ENCODE results near the gene ZFPL1. TPM values are rescaled to one million over a fixed set of nuclear protein-coding genes. Genes with fewer than 3 reads are reported as not detected.

Gene ZFPL1
- total RNA-seq, 4 donors from 2014 or later, result 24.0 to 52.2 (median 32.2) TPM

GRCh38 chr11:65121865-65122696 is 38.1 kb downstream of the ZFPL1 start, which contains the start of the genes FAU and MRPL49:
Gene FAU (minus strand): TSS chr11:65122134. CDS start chr11:65121813, 321 bp downstream.
Gene MRPL49 (plus strand): TSS chr11:65122321. CDS start chr11:65122347, 26 bp downstream.
- peak; percentile 95 for DNase-seq
- intact Hi-C loops (cut with DNase I), result loop anchor here (10.0 kb wide), 1 partner anchor 53 kb away; the partner anchor contains the start of gene SPDYC
- H3K36me3 ChIP-seq, result peaks cover 19 to 70% (median 40%) of the 10 kb centered on the region in 3 donors
- WGBS, 2 donors, result 0 to 1% methylated on average over 7 to 32 of the region's 64 CpGs
- H3K4me1 ChIP-seq, result peaks cover 10 to 62% (median 18%) of the 10 kb centered on the region in 3 donors
- H3K27ac ChIP-seq, result peak within 1 kb of the TSS; percentile 96 to 98 (median 97)
- H3K4me3 ChIP-seq, result peak within 1 kb of the TSS; percentile 68 to 90 (median 84)
- H3K27me3 ChIP-seq, result no peaks in the 10 kb centered on the region
- no peaks in the 10 kb centered on the region for H3K9me3 ChIP-seq
- TF ChIP-seq, protein P1, sequence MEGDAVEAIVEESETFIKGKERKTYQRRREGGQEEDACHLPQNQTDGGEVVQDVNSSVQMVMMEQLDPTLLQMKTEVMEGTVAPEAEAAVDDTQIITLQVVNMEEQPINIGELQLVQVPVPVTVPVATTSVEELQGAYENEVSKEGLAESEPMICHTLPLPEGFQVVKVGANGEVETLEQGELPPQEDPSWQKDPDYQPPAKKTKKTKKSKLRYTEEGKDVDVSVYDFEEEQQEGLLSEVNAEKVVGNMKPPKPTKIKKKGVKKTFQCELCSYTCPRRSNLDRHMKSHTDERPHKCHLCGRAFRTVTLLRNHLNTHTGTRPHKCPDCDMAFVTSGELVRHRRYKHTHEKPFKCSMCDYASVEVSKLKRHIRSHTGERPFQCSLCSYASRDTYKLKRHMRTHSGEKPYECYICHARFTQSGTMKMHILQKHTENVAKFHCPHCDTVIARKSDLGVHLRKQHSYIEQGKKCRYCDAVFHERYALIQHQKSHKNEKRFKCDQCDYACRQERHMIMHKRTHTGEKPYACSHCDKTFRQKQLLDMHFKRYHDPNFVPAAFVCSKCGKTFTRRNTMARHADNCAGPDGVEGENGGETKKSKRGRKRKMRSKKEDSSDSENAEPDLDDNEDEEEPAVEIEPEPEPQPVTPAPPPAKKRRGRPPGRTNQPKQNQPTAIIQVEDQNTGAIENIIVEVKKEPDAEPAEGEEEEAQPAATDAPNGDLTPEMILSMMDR (IDR thresholded peaks at IDR 0.05), result peak in 2 of 6 experiments; percentile 9 to 54
- TF ChIP-seq POLR2A (IDR thresholded peaks at IDR 0.05), result peak in 3 of 4 donors; percentile 88 to 94 (median 89)

DNA sequence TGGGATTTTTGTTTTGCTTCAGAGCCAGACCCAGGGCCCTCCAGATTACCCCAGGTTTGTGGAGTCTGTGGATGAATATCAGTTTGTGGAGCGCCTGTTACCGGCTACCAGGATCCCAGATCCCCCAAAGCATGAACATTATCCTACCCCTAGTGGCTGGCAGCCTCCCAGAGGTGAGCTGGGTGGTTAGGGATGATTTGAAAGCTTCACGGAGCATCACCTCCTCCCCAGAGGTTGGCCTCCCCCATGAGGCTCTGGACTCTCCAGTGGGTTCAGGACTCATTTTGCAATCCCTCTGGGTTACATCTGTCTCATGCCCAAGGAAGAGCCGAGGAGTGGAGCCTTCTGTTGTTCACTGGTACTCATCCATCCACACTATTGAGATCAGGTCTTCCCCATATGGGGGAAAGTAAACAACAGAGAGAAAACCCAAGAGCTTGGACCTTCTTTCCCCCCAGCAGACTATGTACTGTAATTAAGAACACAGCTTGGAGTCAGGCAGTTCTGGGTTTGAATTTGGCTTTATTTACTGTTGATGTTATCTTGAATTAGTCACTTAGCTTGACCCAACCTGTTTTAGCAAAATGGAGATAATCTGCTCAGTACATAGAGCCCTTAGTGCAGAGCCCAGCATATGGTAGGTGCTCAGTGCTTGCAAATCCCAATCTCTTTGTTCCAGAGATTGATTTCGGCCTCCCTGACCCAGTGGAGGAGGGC is 40.6 kb downstream of the ZFPL1 start:
- no peaks in the 10 kb centered on the region for H3K27me3 ChIP-seq
- H3K36me3 ChIP-seq, result peaks cover 37 to 77% (median 64%) of the 10 kb centered on the region in 3 donors
- H3K4me3 ChIP-seq, result no peak overlapping the region
- intact Hi-C loops (cut with DNase I), result loop anchor here (10.0 kb wide), 1 partner anchor 50 kb away; the partner anchor contains the start of gene SPDYC
- WGBS, 2 donors, result 80 to 84% methylated on average over 2 to 4 of the region's 5 CpGs
- peaks cover 10 to 51% (median 17%) of the 10 kb centered on the region in 3 donors for H3K4me1 ChIP-seq
- H3K27ac ChIP-seq, result no peak overlapping the region
- TF ChIP-seq, protein P1 (IDR thresholded peaks at IDR 0.05), result no peak
- no peak for TF ChIP-seq POLR2A (IDR thresholded peaks at IDR 0.05)
- H3K9me3 ChIP-seq, result no peaks in the 10 kb centered on the region
- DNase-seq, result no peak

DNA sequence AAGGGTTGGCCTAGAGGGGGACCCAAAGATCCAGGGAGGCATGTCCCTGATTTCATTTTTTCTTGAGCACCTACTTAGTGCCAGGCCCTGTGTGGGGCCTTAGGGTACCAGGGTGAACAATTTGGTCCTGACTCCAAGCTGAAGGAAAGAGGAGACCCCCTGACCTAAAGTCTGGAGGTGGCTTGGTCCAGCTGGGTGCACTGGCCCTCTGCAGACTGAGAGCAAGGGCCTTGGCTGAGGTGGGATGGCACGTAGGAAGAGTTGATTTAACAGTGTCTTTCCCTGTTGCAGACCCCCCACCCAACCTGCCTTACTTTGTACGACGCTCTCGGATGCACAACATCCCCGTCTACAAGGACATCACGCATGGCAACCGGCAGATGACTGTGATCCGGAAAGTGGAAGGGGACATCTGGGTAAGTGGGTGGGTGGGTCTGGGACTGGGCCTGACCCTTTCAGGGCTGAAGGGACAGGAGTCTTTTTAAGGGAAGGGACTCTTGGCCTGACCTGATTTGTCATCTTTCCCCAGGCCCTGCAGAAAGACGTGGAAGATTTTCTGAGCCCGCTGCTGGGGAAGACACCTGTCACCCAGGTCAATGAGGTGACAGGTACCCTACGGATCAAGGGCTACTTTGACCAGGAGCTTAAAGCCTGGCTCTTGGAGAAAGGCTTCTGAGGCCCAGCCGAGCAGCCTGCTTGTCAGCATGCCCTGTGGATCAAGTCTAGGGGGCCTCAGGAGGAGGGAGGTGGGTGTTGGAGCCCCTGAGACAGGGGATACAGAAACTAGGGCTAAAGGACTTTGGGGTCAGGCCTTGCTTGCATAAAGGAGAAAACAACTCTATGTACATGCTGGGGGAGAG is 41.4 kb downstream of the ZFPL1 start:
- Histone ChIP-seq H3K4me3 (no peak overlapping the region), H3K27me3 (no peaks in the 10 kb centered on the region), H3K4me1 (peaks cover 9 to 43% (median 17%) of the 10 kb centered on the region in 3 donors), H3K36me3 (peaks cover 41 to 77% (median 64%) of the 10 kb centered on the region in 3 donors), H3K9me3 (no peaks in the 10 kb centered on the region), H3K27ac (no peak overlapping the region)
- WGBS, 2 donors, result 80 to 90% methylated on average over 1 to 6 of the region's 12 CpGs
- no peak for DNase-seq
- TF ChIP-seq, protein P1 (IDR thresholded peaks at IDR 0.05), result no peak
- no peak for TF ChIP-seq POLR2A (IDR thresholded peaks at IDR 0.05)
- intact Hi-C loops (cut with DNase I), result loop anchor here (10.0 kb wide), 1 partner anchor 49 kb away; the partner anchor contains the start of gene SPDYC

- DNase-seq, result no peak
- H3K27me3 ChIP-seq, result no peaks in the 10 kb centered on the region
- no peaks in the 10 kb centered on the region for H3K9me3 ChIP-seq
- intact Hi-C loops (cut with DNase I), result loop anchor here (10.0 kb wide), 1 partner anchor 48 kb away; the partner anchor contains the start of gene SPDYC
- WGBS, 2 donors, result 75 to 83% methylated on average over 2 to 6 of the region's 6 CpGs
- H3K36me3 ChIP-seq, result peaks cover 52 to 80% (median 73%) of the 10 kb centered on the region in 3 donors
- peaks cover 0 to 33% (median 9%) of the 10 kb centered on the region in 3 donors for H3K4me1 ChIP-seq
- no peak overlapping the region for H3K27ac ChIP-seq
- H3K4me3 ChIP-seq, result no peak overlapping the region
- TF ChIP-seq POLR2A (IDR thresholded peaks at IDR 0.05), result no peak
- TF ChIP-seq, protein P1 (IDR thresholded peaks at IDR 0.05), result no peak
These were observed 42.7 kb downstream of the ZFPL1 start for GRCh38 chr11:65126624-65127274.
